GM23338 (cell line): Measurements from ENCODE around the gene MNDA. TPM values are rescaled to one million over a fixed set of nuclear protein-coding genes. Genes with fewer than 3 reads are reported as not detected.

Experiments
- ATAC-seq: fragments of 200-7000 bp; cut with Tn5 transposase; 3 replicates; pipeline ENCODE4 v1.9.1; 2020
- DNase-seq: peaks from one replicate; pipeline ENCODE4 v3.0.0-alpha.2; 2015; ENCODE audit warnings: low spot score
- H2AFZ ChIP-seq: fragments of 200-600 bp; sonication (generic); 2 replicates; pipeline ENCODE4 v1.8.0; 2016; ENCODE audit warnings: antibody characterized with exemption, mild to moderate bottlenecking, moderate library complexity
- H3F3A ChIP-seq: fragments of 200-600 bp; sonication (generic); replicated peaks from 2 replicates; pipeline ENCODE4 v1.8.0; 2017; ENCODE audit warnings: antibody characterized with exemption, mixed run types, low read depth
- H3K27ac ChIP-seq: fragments of 200-600 bp; sonication (generic); 2 replicates; pipeline ENCODE4 v1.6.1; 2016; ENCODE audit warnings: low read depth
- H3K27me3 ChIP-seq: fragments of 200-600 bp; sonication (generic); 2 replicates; pipeline ENCODE4 v1.8.0; 2016; ENCODE audit warnings: mild to moderate bottlenecking, mixed run types, moderate library complexity; ENCODE audit not compliant: insufficient read depth
- H3K36me3 ChIP-seq: fragments of 200-600 bp; sonication (generic); 2 replicates; pipeline ENCODE4 v1.8.0; 2016; ENCODE audit warnings: mild to moderate bottlenecking; ENCODE audit not compliant: insufficient read depth
- H3K4me1 ChIP-seq: fragments of 200-600 bp; sonication (generic); 2 replicates; pipeline ENCODE4 v1.8.0; 2016; ENCODE audit warnings: mild to moderate bottlenecking, moderate library complexity; ENCODE audit not compliant: insufficient read depth
- H3K4me2 ChIP-seq: fragments of 200-600 bp; sonication (generic); 2 replicates; pipeline ENCODE4 v1.7.1; 2017; ENCODE audit warnings: mixed run types
- H3K4me3 ChIP-seq: fragments of 200-600 bp; sonication (generic); 2 replicates; pipeline ENCODE4 v1.6.1; 2016; ENCODE audit warnings: mixed run types
- H3K79me2 ChIP-seq: fragments of 200-600 bp; sonication (generic); replicated peaks from 2 replicates; pipeline ENCODE4 v1.8.0; 2017; ENCODE audit warnings: mild to moderate bottlenecking; ENCODE audit not compliant: insufficient read depth
- H3K9me2 ChIP-seq: fragments of 200-600 bp; sonication (generic); 2 replicates; pipeline ENCODE4 v1.8.0; 2017; ENCODE audit not compliant: insufficient read depth
- H4K20me1 ChIP-seq: fragments of 200-600 bp; sonication (generic); replicated peaks from 2 replicates; pipeline ENCODE4 v1.8.0; 2017; ENCODE audit warnings: mild to moderate bottlenecking; ENCODE audit not compliant: insufficient read depth
- H3K27ac Mint-ChIP-seq: 2 replicates; pipeline ENCODE4 v1.8.0; 2020; ENCODE audit warnings: inconsistent platforms, mild to moderate bottlenecking, moderate library complexity, mixed read lengths
- H3K27me3 Mint-ChIP-seq: 3 replicates; pipeline ENCODE4 v1.8.0; 2022; ENCODE audit warnings: low read depth, mild to moderate bottlenecking, moderate library complexity, mixed read lengths, inconsistent platforms; ENCODE audit not compliant: insufficient read depth, poor library complexity
- H3K36me3 Mint-ChIP-seq: 3 replicates; pipeline ENCODE4 v1.8.0; 2021; ENCODE audit warnings: low read depth, mild to moderate bottlenecking, inconsistent platforms, moderate library complexity, mixed read lengths
- H3K4me1 Mint-ChIP-seq: 3 replicates; pipeline ENCODE4 v1.8.0; 2020; ENCODE audit warnings: mild to moderate bottlenecking, inconsistent platforms, mixed read lengths
- H3K4me3 Mint-ChIP-seq: 3 replicates; pipeline ENCODE4 v1.8.0; 2021; ENCODE audit warnings: moderate library complexity, mild to moderate bottlenecking, inconsistent platforms, mixed read lengths
- H3K9me3 Mint-ChIP-seq: 3 replicates; pipeline ENCODE4 v1.8.0; 2020; ENCODE audit warnings: moderate library complexity, mild to moderate bottlenecking, inconsistent platforms, mixed read lengths
- EZH2phosphoT487 ChIP-seq: fragments of 200-600 bp; sonication (generic); IDR thresholded peaks from one replicate; pipeline ENCODE4 v1.8.1; 2018; ENCODE audit warnings: antibody characterized with exemption; ENCODE audit not compliant: unreplicated experiment
- JUNB ChIP-seq: IDR thresholded peaks from one replicate; pipeline ENCODE4 v1.6.1; 2016; ENCODE audit warnings: antibody characterized with exemption; ENCODE audit not compliant: unreplicated experiment
- NANOG ChIP-seq: IDR thresholded peaks from 2 replicates; pipeline ENCODE4 v1.6.1; 2016; ENCODE audit warnings: antibody characterized with exemption, borderline replicate concordance
- REST ChIP-seq: IDR thresholded peaks from one replicate; pipeline ENCODE4 v1.6.1; 2018; ENCODE audit warnings: antibody characterized with exemption; ENCODE audit not compliant: unreplicated experiment
- ZNF114 ChIP-seq: fragments of 250-450 bp; sonication (Bioruptor Pico); IDR thresholded peaks from 2 replicates; pipeline ENCODE4 v1.5.0; 2020; ENCODE audit warnings: mild to moderate bottlenecking, moderate library complexity
- polyA plus RNA-seq: library from polyadenylated mRNA; unstranded; fragments of >200 nt; fragmentation: Nextera tagmentation; extraction: Ambion mirVana; gene quantifications from 2 replicates; pipeline ENCODE4 v1.2.1, GENCODE V29; 2016
- total RNA-seq: library from RNA; depleted of rRNA; stranded (reverse); fragments of >200 nt; shearing (Covaris generic); gene quantifications from 2 replicates; pipeline ENCODE4 v1.2.3, GENCODE V29; 2014
- TF ChIP-seq, protein P1 (sequence below), 2 experiments: fragments of 200-600 bp in 1 of 2; sonication (generic) in 1 of 2; conservative IDR thresholded peaks; 2 replicates each; pipeline versions ENCODE4 v1.5.1 to v1.6.1; 2016 to 2017; ENCODE audit warnings: antibody characterized with exemption in 2 of 2, low read depth in 2 of 2, mild to moderate bottlenecking in 2 of 2, moderate library complexity in 1 of 2
- TF ChIP-seq, protein P2 (sequence below): fragments of 250-450 bp; sonication (Bioruptor Pico); IDR thresholded peaks from 2 replicates; pipeline ENCODE4 v1.5.0; 2020; ENCODE audit warnings: mild to moderate bottlenecking, moderate library complexity
- TF ChIP-seq, protein P3 (sequence below): IDR thresholded peaks from 2 replicates; pipeline ENCODE4 v1.6.1; 2016; ENCODE audit warnings: antibody characterized with exemption

Gene MNDA
- total and polyA plus RNA-seq, 2 experiments from 2014 or later, result not detected

DNA sequence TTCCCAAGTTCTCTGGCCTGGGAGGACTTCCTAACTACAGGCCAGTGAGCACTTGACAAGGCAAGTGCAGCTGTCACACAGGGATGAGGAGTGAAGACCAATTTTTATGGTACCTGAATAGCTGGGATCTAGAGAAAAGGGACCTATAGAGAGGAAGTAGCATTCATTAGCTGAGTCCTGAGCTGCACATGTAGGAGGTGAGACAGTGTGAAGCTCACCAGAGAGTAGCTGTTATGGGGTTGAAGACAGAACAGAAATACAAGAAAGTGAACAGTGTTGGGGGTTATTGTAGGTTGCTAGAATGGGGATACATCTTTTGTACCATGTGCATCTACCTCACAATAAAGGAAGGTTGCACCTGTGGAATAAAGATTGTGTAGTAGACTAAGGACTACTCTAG is 62.5 kb downstream of the MNDA start:
- Mint-ChIP-seq H3K36me3 (no peaks in the 10 kb centered on the region), H3K27me3 (peaks cover 2% of the 10 kb centered on the region), H3K9me3 (peaks cover 3% of the 10 kb centered on the region; the same call in 1 of the 3 replicates), H3K4me3 (no peak overlapping the region), H3K4me1 (no peaks in the 10 kb centered on the region), H3K27ac (no peak overlapping the region)
- no peaks in the 10 kb centered on the region for H3K36me3 ChIP-seq
- no peaks in the 10 kb centered on the region for H3K4me1 ChIP-seq
- TF ChIP-seq, protein P1, sequence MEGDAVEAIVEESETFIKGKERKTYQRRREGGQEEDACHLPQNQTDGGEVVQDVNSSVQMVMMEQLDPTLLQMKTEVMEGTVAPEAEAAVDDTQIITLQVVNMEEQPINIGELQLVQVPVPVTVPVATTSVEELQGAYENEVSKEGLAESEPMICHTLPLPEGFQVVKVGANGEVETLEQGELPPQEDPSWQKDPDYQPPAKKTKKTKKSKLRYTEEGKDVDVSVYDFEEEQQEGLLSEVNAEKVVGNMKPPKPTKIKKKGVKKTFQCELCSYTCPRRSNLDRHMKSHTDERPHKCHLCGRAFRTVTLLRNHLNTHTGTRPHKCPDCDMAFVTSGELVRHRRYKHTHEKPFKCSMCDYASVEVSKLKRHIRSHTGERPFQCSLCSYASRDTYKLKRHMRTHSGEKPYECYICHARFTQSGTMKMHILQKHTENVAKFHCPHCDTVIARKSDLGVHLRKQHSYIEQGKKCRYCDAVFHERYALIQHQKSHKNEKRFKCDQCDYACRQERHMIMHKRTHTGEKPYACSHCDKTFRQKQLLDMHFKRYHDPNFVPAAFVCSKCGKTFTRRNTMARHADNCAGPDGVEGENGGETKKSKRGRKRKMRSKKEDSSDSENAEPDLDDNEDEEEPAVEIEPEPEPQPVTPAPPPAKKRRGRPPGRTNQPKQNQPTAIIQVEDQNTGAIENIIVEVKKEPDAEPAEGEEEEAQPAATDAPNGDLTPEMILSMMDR (conservative IDR thresholded peaks at IDR 0.05; ENCODE audit: low read depth in 2 of 2), result no peak
- TF ChIP-seq JUNB (no peak), EZH2phosphoT487 (no peak), REST (no peak), NANOG (no peak), ZNF114 (no peak)
- TF ChIP-seq, protein P2, sequence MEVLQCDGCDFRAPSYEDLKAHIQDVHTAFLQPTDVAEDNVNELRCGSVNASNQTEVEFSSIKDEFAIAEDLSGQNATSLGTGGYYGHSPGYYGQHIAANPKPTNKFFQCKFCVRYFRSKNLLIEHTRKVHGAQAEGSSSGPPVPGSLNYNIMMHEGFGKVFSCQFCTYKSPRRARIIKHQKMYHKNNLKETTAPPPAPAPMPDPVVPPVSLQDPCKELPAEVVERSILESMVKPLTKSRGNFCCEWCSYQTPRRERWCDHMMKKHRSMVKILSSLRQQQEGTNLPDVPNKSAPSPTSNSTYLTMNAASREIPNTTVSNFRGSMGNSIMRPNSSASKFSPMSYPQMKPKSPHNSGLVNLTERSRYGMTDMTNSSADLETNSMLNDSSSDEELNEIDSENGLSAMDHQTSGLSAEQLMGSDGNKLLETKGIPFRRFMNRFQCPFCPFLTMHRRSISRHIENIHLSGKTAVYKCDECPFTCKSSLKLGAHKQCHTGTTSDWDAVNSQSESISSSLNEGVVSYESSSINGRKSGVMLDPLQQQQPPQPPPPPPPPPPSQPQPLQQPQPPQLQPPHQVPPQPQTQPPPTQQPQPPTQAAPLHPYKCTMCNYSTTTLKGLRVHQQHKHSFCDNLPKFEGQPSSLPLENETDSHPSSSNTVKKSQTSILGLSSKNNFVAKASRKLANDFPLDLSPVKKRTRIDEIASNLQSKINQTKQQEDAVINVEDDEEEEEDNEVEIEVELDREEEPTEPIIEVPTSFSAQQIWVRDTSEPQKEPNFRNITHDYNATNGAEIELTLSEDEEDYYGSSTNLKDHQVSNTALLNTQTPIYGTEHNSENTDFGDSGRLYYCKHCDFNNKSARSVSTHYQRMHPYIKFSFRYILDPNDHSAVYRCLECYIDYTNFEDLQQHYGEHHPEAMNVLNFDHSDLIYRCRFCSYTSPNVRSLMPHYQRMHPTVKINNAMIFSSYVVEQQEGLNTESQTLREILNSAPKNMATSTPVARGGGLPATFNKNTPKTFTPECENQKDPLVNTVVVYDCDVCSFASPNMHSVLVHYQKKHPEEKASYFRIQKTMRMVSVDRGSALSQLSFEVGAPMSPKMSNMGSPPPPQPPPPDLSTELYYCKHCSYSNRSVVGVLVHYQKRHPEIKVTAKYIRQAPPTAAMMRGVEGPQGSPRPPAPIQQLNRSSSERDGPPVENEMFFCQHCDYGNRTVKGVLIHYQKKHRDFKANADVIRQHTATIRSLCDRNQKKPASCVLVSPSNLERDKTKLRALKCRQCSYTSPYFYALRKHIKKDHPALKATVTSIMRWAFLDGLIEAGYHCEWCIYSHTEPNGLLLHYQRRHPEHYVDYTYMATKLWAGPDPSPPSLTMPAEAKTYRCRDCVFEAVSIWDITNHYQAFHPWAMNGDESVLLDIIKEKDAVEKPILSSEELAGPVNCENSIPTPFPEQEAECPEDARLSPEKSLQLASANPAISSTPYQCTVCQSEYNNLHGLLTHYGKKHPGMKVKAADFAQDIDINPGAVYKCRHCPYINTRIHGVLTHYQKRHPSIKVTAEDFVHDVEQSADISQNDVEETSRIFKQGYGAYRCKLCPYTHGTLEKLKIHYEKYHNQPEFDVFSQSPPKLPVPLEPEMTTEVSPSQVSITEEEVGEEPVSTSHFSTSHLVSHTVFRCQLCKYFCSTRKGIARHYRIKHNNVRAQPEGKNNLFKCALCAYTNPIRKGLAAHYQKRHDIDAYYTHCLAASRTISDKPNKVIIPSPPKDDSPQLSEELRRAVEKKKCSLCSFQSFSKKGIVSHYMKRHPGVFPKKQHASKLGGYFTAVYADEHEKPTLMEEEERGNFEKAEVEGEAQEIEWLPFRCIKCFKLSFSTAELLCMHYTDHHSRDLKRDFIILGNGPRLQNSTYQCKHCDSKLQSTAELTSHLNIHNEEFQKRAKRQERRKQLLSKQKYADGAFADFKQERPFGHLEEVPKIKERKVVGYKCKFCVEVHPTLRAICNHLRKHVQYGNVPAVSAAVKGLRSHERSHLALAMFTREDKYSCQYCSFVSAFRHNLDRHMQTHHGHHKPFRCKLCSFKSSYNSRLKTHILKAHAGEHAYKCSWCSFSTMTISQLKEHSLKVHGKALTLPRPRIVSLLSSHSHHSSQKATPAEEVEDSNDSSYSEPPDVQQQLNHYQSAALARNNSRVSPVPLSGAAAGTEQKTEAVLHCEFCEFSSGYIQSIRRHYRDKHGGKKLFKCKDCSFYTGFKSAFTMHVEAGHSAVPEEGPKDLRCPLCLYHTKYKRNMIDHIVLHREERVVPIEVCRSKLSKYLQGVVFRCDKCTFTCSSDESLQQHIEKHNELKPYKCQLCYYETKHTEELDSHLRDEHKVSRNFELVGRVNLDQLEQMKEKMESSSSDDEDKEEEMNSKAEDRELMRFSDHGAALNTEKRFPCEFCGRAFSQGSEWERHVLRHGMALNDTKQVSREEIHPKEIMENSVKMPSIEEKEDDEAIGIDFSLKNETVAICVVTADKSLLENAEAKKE (CRISPR knock-in tag), result no peak
- TF ChIP-seq, protein P3, sequence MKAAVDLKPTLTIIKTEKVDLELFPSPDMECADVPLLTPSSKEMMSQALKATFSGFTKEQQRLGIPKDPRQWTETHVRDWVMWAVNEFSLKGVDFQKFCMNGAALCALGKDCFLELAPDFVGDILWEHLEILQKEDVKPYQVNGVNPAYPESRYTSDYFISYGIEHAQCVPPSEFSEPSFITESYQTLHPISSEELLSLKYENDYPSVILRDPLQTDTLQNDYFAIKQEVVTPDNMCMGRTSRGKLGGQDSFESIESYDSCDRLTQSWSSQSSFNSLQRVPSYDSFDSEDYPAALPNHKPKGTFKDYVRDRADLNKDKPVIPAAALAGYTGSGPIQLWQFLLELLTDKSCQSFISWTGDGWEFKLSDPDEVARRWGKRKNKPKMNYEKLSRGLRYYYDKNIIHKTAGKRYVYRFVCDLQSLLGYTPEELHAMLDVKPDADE, result no peak
- no peak for ATAC-seq
- no peaks in the 10 kb centered on the region for H3F3A ChIP-seq
- H3K4me3 ChIP-seq, result no peak overlapping the region
- no peak overlapping the region for H2AFZ ChIP-seq
- no peaks in the 10 kb centered on the region for H3K79me2 ChIP-seq
- no peak overlapping the region for H3K4me2 ChIP-seq
- no peaks in the 10 kb centered on the region for H4K20me1 ChIP-seq
- DNase-seq, result no peak
- no peak overlapping the region for H3K27ac ChIP-seq
- no peaks in the 10 kb centered on the region for H3K9me2 ChIP-seq
- no peaks in the 10 kb centered on the region for H3K27me3 ChIP-seq
